Central memory CD4-positive, alpha-beta T cell (primary cell): Measurements from ENCODE around the gene PEMT.
"Not testable (repeated sequence)": the region's sequence is repeated elsewhere in the genome, so short reads cannot be mapped to it uniquely, and the experiment has no call there.

Source experiments
- DNase-seq: peaks from one replicate; pipeline ENCODE4 v3.0.0; 2022

The PEMT gene

DNA sequence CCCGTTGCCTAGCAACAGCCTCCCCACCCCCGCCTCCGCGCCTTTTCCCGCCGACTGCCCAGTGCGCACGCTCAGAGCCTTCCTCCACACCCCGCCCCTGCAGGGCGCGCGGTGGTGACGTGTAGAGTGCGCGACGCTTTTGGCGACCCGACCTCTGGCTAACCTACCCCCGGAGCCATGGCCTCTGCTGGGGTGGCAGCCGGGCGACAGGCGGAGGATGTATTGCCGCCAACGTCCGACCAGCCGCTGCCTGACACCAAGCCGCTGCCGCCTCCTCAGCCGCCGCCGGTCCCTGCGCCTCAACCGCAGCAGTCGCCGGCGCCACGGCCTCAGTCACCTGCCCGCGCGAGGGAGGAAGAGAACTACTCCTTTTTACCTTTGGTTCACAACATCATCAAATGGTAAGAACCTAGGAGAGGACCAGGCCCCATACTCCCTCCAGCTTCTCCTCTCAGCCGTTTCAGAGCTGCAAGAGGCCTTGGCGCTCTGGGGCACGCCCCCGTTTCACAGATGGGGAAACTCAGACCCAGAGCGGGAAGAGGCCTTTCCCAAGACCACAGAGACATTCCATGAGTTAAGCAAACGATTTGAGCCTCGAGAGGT is 114.5 kb downstream of the PEMT start, which contains the start of gene MED9:
Gene MED9 (plus strand): TSS at position 136 of the 603 bp plus-strand sequence. CDS start 42 bp downstream, at position 178.
- DNase-seq = peak; percentile 91

DNA sequence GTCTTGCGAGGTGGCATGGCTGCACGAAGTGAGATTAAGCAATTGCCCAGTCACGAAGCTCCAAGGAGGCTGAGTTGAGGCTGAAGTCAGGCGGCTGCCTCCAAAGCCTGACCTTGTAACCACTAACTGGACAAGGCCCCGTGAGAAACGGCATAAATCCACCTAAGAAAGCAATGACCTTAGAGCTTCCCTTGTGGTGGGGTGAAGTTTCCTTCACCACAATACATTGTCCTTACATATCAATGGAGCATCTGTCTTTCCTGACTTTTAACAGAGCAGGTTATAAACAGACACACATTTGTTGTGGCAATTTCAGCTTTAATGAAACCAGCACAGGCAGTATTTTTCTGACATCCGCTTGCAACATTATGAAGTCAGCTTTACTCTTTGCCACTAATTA is 117.2 kb downstream of the PEMT start:
- DNase-seq = no peak

DNA sequence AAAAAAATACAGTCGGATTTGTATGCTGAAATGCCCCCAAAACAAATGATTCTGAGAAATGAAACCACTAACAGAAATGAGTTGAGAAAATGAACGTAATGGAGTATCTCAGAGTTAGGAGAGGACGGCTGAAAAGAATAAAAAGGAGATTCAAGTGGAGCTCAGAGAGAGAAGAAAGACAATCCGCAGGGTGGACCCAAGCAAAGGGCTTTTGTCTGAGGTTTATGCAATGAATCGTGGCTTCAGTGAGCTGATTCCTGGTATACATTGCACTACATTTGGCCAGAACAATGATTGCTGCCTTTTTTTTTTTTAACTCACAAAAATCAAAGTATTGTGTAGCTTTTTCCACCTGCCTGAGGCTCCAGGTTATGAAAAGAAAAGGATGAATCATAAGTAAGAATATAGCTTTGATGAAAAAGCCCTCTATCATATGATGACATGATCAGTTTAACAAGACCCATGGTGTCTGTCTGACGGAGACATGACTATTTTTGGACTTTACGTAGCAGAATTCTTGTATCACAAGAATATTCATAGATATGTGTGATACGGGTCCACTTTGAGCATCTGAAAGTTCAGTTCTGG is 119.1 kb downstream of the PEMT start:
- DNase-seq = no peak

DNA sequence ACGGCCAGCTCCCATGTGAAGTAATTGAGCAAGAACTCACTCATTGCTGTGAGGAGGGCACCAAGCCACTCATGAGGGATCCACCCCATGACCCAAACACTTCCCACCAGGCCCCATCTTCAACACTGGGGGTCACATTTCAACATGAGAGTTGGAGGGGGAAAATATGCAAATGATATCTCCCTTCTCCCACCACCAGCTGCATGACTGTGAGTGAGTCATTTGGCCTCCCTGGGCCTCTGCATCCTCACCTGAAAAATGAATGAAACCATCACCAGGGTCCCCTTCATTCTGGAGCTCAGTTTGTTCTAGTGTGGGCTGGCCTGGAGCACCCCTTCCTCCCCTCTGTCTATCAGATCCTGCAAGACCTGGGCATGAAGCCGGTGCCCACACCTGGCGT is 121.5 kb downstream of the PEMT start:
- no peak for DNase-seq

DNA sequence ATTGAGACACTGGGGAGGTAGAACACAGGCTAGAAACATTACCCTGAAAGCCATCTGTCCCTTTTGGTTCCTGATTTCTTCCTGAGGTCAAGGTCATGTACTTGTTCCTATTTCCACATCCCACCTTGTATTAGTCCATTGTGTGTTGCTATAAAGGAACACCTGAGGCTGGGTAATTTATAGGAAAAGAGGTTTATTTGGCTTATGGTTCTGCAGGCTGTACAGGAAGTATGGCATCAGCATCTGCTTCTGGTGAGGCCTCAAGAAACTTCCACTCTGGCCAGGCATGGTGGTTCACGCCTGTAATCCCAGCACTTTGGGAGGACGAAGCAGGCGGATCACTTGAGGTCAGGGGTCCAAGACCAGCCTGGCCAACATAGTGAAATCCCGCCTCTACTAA is 122.2 kb downstream of the PEMT start:
- DNase-seq = no peak

DNA sequence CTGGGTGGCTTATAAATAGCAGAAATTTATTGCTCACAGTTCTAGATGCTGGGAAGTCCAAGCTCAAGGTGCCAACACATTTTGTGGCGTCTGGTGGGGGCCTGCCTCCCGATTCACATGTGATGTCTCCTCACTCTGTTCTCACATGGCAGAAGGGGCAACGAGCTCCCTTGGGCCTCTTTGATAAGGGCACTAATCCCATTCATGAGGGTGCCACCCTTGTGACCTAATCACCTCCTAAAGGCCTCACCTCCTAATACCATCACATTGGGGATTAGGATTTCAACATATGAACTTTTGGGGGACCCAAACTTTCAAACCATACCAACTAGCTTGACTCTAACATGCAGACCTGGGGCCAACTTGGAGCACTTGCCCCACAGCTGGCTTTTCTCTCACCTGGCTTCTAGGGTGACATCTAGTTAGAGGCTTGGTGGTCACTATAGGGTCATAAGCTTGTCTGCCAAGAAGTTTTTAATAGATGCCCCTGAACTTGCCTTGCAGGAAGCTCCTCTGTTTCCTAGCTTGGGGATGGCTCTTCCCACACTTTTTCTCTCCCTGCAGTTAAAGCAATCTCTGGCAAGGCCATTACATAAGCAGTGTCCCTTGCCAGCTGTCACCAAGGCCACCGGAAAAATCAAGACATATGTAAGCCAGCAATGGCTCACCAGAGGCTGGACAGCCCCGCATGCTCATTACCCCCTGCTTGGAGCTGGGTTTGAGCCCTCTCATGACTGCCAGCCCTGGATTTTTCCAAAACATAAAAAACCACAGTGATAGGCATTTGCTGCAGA is 123.1 kb downstream of the PEMT start:
- DNase-seq = no peak

DNA sequence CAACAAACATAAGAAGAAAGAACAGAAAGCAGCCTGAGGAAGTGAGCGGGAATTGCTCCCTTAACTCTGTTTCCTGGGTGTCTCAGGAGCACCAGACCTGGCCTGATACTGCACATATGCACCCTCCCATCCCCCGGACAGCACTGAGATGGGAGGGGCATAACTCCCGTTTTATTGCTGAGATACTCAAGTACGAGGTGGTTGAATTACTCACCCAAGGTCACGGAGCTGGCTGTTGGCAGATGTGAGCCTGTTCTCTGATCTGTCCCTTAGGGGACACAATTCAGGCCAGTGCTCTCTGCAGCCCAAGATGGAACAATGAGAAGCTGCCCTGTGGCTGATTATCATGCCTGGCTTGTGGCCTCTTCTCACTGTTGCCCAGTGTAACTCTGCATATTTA is 123.8 kb downstream of the PEMT start:
- DNase-seq = no peak

DNA sequence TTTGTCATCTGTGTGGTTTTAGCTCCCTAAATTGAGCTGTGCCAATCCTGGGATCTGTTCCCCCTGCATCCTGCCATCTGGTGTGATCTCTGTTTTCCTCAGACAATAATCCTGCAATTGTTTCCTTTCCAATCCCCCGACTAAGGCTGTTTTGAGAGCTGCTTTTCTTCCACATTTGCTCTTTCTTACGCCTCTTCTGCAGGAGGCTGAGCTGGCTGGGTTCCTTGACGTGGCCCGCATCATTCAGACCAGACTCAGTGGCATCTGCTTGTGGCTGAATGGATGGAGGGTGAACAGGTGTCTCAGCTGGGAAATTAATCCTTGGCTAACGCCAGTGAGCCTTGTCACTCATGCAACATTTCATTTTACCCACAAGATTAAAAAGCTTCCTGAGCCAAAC is 124.5 kb downstream of the PEMT start:
- no peak for DNase-seq

DNA sequence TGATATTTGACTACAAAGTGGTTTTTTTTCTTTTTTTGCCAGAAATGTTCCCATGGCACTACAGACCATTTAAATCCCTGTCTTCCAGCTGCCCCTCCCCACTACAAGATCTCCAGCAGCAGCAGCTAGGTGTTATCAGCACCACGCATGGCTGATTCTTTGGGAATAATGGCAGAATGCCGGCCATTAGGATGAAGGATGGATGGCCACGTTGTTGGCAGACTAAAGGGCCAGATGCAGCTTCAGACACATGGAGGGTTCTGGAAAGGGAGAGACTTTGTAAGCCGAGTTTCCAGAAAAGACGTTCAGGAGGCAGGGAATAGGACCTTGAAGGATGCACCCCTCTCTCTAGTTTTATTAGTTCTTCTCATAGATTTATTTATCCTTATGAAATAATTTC is 125.0 kb downstream of the PEMT start:
- DNase-seq = no peak

DNA sequence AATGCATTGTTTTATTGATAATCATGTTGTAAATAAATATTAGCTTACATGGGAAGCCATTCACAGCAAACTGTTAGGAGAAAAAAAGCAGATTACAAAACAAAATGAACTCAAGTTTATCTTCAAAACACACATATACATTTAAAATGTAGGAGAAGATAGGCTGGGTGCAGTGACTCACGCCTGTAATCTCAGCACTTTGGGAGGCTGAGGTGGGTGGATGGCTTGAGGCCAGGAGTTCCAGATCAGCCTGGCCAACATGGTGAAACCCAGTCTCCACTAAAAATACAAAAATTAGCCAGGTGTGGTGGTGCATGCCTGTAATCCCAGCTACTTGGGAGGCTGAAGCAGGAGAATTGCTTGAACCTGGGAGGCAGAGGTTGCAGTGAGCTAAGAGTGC is 125.6 kb downstream of the PEMT start:
- not testable (repeated sequence) for DNase-seq

DNA sequence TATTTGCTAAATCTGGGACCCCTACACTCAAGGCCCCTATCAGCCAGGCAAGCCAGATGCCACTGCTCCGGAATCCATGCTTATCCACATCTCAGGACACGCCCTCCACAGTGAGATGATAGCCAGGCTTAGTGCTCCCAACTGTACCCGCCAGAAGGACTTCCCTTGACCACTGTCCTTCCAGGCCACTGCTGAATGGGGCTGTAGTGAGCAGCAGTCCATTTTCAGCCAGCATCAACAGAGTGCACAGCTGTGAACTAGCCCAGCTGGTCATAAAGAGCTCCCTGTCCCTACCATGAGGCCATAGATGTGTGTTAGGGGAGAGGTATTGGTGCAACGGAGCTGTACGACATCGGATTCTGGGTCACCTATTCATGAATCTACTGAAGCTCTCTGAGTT is 127.7 kb downstream of the PEMT start:
- DNase-seq = no peak

DNA sequence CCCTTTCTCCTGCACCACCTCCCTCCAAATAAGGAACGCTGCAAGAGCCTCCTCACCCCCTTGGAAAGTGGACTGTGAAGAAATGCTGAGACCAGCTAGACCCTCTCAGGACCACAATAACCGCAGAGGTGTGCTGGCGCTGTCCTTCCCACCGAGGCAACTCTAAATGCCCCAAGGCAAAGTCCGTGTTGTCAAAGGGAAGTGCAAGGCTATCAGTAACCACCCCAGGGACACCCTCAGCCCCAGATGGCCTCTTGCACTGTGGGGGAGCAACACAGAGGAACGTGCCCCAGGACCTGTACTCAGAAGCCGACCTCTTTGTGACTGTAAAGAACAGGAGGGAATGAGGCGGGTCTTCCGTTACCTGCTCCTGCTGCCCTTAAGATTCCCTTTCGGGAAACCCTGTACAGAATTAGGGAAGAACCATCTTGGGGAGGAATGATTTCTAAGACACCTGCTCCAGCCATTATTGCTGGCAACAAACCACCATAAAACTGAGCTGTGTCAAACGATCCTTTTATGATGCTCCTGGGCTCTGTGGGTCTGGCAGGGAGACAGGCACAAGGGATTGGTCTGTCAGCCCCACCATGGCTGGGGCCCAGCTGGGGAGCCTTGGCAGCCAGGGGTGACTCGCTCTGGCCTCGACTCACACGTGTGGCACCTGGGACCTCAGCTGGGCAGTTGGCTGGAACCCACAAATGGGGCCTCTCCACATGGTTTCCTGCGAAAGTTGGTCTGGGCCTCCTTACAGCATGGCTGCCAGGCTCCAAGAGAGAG is 129.3 kb downstream of the PEMT start:
- DNase-seq = no peak

DNA sequence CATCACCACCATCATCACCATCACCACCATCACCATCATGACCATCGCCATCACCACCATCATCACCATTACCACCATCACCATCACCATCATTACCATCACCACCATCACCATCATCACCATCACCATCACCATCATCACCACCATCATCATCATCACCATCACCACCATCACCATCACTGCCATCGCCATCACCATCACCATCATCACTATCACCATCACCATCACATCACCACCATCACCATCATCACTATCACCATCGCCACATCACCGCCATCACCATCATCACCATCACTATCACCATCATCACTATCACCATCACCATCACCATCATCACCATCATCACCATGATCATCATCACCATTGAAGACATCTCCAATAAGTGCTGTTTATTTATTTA is 131.5 kb downstream of the PEMT start:
- DNase-seq = no peak

DNA sequence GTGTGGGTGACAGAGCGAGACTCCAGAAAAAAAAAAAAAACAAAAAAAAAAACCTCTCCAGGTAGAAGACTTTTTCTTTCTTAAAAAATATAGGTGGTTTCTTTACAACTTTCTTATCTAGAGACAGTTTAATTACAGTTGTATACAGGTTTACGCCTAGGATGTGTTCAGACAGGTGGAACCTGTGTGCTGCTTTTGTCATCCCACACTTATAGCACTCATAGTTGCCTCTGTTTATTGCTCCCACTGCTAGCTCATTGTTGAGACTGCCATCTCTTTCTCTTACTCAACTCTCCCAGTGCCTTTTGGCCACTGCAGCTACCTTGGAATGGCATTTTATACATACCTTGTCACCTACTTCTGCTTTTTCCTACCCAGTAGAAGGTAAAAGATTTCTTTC is 133.8 kb downstream of the PEMT start:
- DNase-seq = no peak

DNA sequence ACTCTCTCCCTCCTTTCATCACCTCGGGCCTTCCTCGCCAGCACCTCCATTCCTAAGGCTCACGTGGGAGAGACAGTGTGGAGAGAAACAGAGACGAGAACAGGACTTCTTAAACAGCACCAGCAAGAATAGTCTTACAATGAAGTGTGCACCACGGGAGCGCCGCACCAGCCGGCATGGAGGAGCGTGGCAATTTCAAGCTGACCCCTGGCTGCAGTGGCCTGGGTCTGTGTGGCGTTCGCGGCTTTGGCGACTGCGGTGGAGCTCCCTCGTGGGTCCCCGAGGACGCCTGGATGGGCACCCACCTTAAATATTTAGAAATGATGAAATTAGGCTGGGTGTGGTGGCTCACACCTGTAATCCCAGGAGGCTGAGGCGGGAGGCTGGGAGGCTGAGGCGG is 135.3 kb downstream of the PEMT start:
- no peak for DNase-seq
